Activated naive CD4-positive, alpha-beta T cell treated with Interleukin-2 at 50 U/mL for 16 hours (primary cell): Measurements from ENCODE around the gene DCDC1.

Experiments
- DNase-seq: peaks from one replicate; pipeline ENCODE4 v3.0.0-alpha.2; 2020

The DCDC1 gene

GRCh38 chr11:30825723-30826122 lies 543.8 kb downstream of the DCDC1 start:
- DNase-seq = no peak

- DNase-seq = no peak
These were observed 546.4 kb downstream of the DCDC1 start for GRCh38 chr11:30823119-30823518.

GRCh38 chr11:30821438-30821965 lies 548.0 kb downstream of the DCDC1 start:
- DNase-seq = no peak

GRCh38 chr11:30818721-30819120 lies 550.8 kb downstream of the DCDC1 start:
- no peak for DNase-seq

GRCh38 chr11:30816959-30817880 lies 552.3 kb downstream of the DCDC1 start:
- no peak for DNase-seq

- DNase-seq = no peak
These were observed 553.9 kb downstream of the DCDC1 start for GRCh38 chr11:30815619-30816018.

GRCh38 chr11:30814737-30815136 lies 554.8 kb downstream of the DCDC1 start:
- DNase-seq = no peak
